GM10248 (cell line): ENCODE measurements around the gene PWWP2B.

ENCODE experiments used
- CTCF ChIA-PET: fragments of 300-600 bp; sonication (Branson Sonifier 250); formaldehyde crosslinking; extraction: SDS; loops from one replicate; lab custom pipeline; 2021; ENCODE audit warnings: antibody characterized with exemption; lab: Yijun Ruan, JAX
- POLR2A ChIA-PET: fragments of 350-650 bp; sonication (Branson Sonifier 250); formaldehyde crosslinking; extraction: SDS; loops from one replicate; lab custom pipeline; 2020; ENCODE audit warnings: antibody characterized with exemption; lab: Yijun Ruan, JAX
- DNase-seq: peaks from one replicate; pipeline ENCODE4 v3.0.0; 2012; ENCODE audit errors: extremely low spot score
- TF ChIP-seq, protein P1 (sequence below): IDR thresholded peaks from 2 replicates; pipeline ENCODE4 v1.5.1; 2012; ENCODE audit warnings: mild to moderate bottlenecking, low read depth; ENCODE audit errors: extremely low read depth, missing control alignments, control extremely low read depth

The PWWP2B gene

DNA sequence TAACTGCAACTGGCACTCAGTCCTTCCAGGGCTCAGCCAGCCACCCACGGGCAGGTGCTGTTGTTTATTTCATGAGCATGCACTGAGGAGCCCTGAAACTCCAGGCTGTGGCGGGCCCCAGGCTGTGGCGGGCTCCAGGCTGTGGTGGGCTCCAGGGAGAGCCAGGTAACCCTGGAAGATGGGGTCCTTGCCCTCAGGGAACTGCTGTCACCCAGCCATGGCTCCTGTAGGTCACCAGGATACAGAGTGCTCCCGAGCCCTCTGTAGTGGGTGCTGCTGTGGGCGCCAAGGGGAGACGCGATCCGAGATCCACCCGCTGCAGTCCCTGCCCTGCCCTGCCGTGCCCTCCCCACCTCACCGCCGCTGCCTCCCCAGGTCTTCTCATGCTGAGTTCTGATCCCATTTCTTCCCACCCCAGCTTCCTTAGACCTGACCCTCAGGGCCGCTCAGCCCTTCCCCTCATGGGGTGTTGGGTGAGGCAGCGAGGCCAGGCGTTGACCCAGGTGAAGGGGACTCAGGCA is 35.4 kb upstream of the PWWP2B start:
- CTCF ChIA-PET = interaction anchor here (0.7 kb wide), 1 partner anchor 13 kb away, joined by 3 read pairs; no protein-coding TSS in a partner anchor
- POLR2A ChIA-PET = no interaction called here
- TF ChIP-seq, protein P1, sequence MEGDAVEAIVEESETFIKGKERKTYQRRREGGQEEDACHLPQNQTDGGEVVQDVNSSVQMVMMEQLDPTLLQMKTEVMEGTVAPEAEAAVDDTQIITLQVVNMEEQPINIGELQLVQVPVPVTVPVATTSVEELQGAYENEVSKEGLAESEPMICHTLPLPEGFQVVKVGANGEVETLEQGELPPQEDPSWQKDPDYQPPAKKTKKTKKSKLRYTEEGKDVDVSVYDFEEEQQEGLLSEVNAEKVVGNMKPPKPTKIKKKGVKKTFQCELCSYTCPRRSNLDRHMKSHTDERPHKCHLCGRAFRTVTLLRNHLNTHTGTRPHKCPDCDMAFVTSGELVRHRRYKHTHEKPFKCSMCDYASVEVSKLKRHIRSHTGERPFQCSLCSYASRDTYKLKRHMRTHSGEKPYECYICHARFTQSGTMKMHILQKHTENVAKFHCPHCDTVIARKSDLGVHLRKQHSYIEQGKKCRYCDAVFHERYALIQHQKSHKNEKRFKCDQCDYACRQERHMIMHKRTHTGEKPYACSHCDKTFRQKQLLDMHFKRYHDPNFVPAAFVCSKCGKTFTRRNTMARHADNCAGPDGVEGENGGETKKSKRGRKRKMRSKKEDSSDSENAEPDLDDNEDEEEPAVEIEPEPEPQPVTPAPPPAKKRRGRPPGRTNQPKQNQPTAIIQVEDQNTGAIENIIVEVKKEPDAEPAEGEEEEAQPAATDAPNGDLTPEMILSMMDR = no peak
- no peak for DNase-seq

DNA sequence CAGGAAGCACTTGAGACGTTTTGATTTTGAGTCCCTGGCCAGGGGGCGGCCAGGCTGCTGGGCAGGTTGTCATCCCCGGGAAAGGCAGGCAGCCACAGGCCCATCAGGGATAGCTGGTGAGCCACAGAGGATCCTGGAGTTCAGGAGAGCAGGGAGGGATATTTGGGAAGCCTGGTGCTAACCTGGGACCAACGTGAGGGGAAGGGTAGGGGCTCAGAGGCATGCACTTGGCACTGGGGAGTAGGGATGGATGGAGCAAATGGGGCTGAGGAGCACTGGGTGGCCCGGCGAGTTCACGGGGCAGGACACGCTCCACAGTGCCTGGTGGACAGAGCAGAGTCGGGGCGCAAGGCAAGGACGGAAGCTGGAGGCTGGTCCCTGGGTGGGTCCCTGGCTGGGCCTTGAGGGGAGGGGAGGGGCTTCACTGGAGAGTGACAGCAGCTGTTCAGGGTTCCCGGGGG is 34.8 kb upstream of the PWWP2B start:
- TF ChIP-seq, protein P1 = no peak
- POLR2A ChIA-PET = no interaction called here
- CTCF ChIA-PET = no interaction called here
- DNase-seq = no peak

DNA sequence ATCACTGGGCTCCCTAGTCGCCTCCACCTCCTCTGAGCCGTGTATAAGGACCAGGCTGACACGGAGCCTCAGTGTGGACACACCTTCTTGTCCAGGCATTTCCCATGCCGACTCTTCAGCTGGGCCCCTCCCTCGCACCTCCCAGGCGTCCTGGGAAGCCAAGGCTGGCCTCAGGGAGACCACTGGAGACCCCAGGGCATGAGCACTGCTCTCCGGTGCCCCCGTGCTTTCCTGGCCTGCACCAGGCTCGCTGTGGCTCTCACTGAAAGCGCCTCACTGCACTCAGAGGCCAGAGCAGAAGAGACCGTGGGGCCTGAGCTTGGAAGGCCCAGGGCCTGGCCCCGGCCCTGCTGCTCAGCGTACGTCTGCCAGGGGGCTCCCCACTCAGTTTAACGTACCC is 33.6 kb upstream of the PWWP2B start:
- CTCF ChIA-PET = no interaction called here
- no peak for DNase-seq
- TF ChIP-seq, protein P1 = no peak
- POLR2A ChIA-PET = no interaction called here

DNA sequence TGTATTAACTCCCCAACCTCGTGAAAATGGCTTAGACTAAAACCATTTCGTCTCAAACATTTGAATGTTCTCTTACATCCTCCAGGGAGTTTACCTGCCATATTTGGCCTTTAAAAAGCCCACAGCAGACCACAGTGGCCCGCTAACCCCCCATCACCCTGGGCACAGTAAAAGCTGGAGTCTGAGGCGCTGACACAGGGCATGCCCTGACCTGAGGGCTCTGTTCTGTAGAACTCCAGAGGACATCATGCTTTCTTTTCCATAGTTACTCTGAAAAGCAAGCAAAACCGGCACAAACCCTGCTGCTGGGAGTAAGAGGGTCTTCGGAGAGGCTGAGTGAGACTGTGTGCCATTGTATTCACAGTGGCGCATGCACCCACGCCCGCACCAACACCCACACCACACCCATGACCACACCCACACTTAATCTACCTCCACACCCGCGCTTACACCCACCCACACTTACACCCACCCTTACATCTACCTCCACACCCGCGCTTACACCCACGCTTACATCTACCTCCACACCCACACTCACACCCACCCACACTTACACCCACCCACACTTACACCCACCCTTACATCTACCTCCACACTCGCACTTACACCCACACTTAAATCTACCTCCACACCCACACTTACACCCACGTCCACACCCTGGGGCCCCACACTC is 32.9 kb upstream of the PWWP2B start:
- CTCF ChIA-PET = no interaction called here
- POLR2A ChIA-PET = no interaction called here
- peak; percentile 89 for DNase-seq
- TF ChIP-seq, protein P1 = no peak

DNA sequence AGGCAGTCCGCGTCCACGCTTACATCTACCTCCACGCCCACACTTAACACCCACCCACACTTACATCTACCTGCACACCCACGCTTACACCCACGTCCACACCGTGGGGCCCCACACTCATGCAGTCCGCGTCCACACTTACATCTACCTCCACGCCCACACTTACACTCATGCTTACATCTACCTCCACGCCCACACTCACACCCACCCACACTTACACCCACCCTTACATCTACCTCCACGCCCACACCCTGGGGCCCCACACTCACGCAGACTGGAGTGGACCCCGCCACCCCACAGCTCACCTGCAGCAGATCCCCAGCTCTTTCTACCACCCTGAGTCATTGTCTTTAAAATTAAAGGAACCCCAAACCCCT is 32.4 kb upstream of the PWWP2B start:
- TF ChIP-seq, protein P1 = no peak
- DNase-seq = peak; percentile 65
- CTCF ChIA-PET = no interaction called here
- POLR2A ChIA-PET = no interaction called here

DNA sequence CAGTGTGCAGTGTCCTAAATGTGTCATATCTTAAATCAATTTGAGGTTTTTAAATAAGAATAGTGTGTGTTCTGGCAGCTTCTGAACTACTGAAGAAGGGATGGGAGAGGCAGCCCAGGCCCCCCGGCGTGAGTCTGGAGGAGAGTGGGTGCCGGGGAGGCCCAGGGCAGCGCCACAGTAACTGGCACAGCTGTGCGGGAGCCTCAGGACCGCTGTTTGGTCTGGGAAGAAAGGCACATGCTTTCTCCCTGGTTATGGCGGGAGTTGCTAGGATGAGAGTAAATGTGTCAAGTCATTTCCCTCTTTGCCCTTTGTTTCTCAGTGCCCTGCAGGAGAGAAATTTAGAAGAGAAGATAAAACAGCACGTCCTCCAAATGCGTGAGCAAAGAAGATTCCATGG is 31.9 kb upstream of the PWWP2B start:
- POLR2A ChIA-PET = no interaction called here
- TF ChIP-seq, protein P1 = no peak
- CTCF ChIA-PET = no interaction called here
- DNase-seq = no peak

DNA sequence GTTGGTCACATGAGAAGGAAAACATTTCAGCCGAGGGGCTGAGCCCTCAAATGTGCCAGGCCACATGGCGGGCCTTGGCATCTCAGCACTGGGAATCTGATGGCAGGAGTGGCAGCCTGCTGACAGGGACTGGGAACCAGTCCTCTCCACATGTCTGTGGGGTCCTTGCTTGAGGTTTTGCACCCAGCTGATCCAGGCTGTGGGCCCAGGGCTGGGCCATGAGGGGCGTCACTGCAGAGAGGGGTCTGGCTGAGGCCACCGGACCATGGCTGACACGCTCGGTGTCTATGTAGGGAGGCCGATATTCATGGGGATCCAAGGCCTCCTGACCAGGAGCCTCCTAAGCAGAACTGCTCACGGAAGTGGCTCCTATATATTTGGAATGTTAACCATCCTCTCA is 31.0 kb upstream of the PWWP2B start:
- ChIA-PET CTCF (no interaction called here), POLR2A (no interaction called here)
- TF ChIP-seq, protein P1 = no peak
- no peak for DNase-seq
